Stimulated activated CD4-positive, alpha-beta T cell treated with anti-CD3 and anti-CD28 coated beads, Interleukin-12 subunit alpha, Interleukin-12 subunit beta, amount 100 ng/mL, for 48 hours (primary cell): ENCODE measurements around the gene GON4L.
"Not testable (repeated sequence)": the region's sequence is repeated elsewhere in the genome, so short reads cannot be mapped to it uniquely, and the experiment has no call there.

ENCODE experiments used
- DNase-seq, 3 donors: peaks; one replicate each; pipeline ENCODE4 v3.0.0-alpha.2; 2020; ENCODE audit warnings: low read depth in 2 of 3, low spot score in 1 of 3

GON4L gene

GRCh38 chr1:155747586-155747985 is 109.4 kb downstream of the GON4L start:
- DNase-seq: not testable (repeated sequence)

- DNase-seq: peak; percentile 96 to 99 (median 97)
Measured at GRCh38 chr1:155745284-155746228, 111.5 kb downstream of the GON4L start.

GRCh38 chr1:155744711-155745283 is 112.2 kb downstream of the GON4L start:
- no peak for DNase-seq

- no peak for DNase-seq
Measured at GRCh38 chr1:155741908-155742307, 115.1 kb downstream of the GON4L start.

- DNase-seq: no peak
Measured at GRCh38 chr1:155740995-155741394, 116.0 kb downstream of the GON4L start.

GRCh38 chr1:155729031-155729898 is 127.7 kb downstream of the GON4L start:
- DNase-seq: peak in 1 of 3 donors; percentile 41

- DNase-seq: no peak
Measured at GRCh38 chr1:155725142-155725541, 131.9 kb downstream of the GON4L start.

- DNase-seq: no peak
Measured at GRCh38 chr1:155719703-155720102, 137.3 kb downstream of the GON4L start.

- DNase-seq: not testable (repeated sequence)
Measured at GRCh38 chr1:155718524-155719115, 138.4 kb downstream of the GON4L start.

GRCh38 chr1:155717041-155717440 is 140.0 kb downstream of the GON4L start:
- no peak for DNase-seq

GRCh38 chr1:155715777-155716176 is 141.2 kb downstream of the GON4L start:
- no peak for DNase-seq

GRCh38 chr1:155715056-155715455 is 142.0 kb downstream of the GON4L start:
- not testable (repeated sequence) for DNase-seq

GRCh38 chr1:155713075-155713474 is 143.9 kb downstream of the GON4L start:
- DNase-seq: no peak

- not testable (repeated sequence) for DNase-seq
Measured at GRCh38 chr1:155712636-155713035, 144.4 kb downstream of the GON4L start.

GRCh38 chr1:155711457-155711856 is 145.6 kb downstream of the GON4L start:
- not testable (repeated sequence) for DNase-seq

- DNase-seq: no peak
Measured at GRCh38 chr1:155709391-155709790, 147.6 kb downstream of the GON4L start.

GRCh38 chr1:155706139-155706538 is 150.9 kb downstream of the GON4L start:
- DNase-seq: no peak

- not testable (repeated sequence) for DNase-seq
Measured at GRCh38 chr1:155704414-155704813, 152.6 kb downstream of the GON4L start.

GRCh38 chr1:155703216-155703615 is 153.8 kb downstream of the GON4L start:
- DNase-seq: no peak

- DNase-seq: not testable (repeated sequence)
Measured at GRCh38 chr1:155701675-155702074, 155.3 kb downstream of the GON4L start.
